ENCODE measurements around the gene SLIT3. TPM values are rescaled to one million over a fixed set of nuclear protein-coding genes. Genes with fewer than 3 reads are reported as not detected.

The SLIT3 gene
- total RNA-seq, 4 donors from 2014 or later = 0.97 to 6.1 (median 3.4) TPM

DNA sequence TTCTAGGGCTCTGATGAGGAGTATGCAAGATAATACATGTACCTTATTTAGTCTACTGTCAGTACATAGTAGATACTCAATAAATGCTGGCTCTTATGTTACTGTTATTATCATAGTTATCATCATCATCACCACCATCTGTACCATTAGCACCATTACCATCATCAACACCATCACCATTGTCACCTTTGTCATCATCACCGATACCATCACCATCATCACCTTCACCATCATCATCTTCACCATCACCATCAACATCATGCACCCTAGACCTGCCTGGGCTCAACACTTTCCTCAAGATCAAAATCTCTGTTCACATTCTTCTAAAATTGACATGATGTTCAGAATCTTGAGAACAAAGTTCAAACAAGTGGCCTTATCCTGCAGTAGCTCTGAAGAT, 595.6 kb downstream of the SLIT3 start:
- intact Hi-C loops (cut with DNase I; ENCODE audit: low total_unique reads) (no loop called here), in situ Hi-C loops (cut with MboI; ENCODE audit: low sequenced_read_pairs in 4 of 4) (no loop called here)
- Histone ChIP-seq H3K4me1 (no peaks in the 10 kb centered on the region), H3K36me3 (no peaks in the 10 kb centered on the region), H3K9me3 (no peaks in the 10 kb centered on the region), H3K27ac (no peak overlapping the region), H3K27me3 (no peaks in the 10 kb centered on the region), H3K4me3 (no peak overlapping the region)
- TF ChIP-seq POLR2A (IDR thresholded peaks at IDR 0.05) (no peak), CTCF (IDR thresholded peaks at IDR 0.05 in 4 of 5, conservative IDR thresholded peaks at IDR 0.05 in 1 of 5) (no peak)
- ATAC-seq (no peak), DNase-seq (no peak)

DNA sequence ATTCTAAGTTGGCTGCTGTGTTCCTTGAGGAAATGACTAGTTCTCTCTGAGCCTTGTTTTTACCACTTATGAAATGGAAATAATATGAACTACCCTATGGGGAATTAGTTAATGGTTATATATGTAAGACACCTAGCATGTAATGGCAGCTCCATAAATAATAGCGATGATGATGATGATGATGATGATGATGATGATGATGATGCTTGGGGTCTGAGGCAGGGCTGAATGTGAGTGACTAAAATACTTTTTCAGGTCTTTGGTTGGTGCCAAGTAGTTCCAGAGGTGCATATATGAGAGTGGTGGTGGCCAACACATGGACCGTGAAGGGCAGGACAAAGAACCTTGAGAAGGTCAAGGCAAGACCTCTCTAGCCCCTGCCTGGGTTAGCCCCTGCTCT, 598.4 kb downstream of the SLIT3 start:
- in situ Hi-C loops (cut with MboI; ENCODE audit: low sequenced_read_pairs in 4 of 4) = no loop called here
- no peaks in the 10 kb centered on the region for H3K9me3 ChIP-seq
- H3K36me3 ChIP-seq = no peaks in the 10 kb centered on the region

DNA sequence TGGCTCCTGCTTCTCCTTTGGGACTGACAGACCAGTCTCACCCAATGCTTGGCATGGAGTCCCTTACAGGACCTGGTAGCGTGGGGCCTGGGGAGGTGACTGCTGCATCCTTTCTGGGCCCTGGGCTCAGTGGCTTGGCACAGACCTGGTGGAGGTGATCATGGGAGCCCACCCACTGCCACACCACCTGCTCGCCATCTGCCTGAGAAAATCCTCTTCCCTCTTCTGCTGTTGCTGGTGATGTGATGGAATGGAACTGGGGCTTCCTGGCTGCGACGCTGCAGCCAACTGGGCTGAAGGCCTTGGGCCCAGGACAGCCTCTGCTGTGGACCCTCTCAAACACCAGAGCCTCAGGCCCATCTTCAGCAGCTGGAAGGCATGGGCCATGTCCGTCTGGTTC, 599.3 kb downstream of the SLIT3 start:
- in situ Hi-C loops (cut with MboI; ENCODE audit: low sequenced_read_pairs in 4 of 4) = no loop called here
- no peak overlapping the region for H3K27ac ChIP-seq
- intact Hi-C loops (cut with DNase I; ENCODE audit: low total_unique reads) = no loop called here

More for the DNA sequence above, 598.4 kb downstream of the SLIT3 start:
- H3K27me3 ChIP-seq = no peaks in the 10 kb centered on the region
- no peak for DNase-seq
- TF ChIP-seq POLR2A (IDR thresholded peaks at IDR 0.05) = no peak
- TF ChIP-seq CTCF (IDR thresholded peaks at IDR 0.05 in 4 of 5, conservative IDR thresholded peaks at IDR 0.05 in 1 of 5) = no peak
- no peak for ATAC-seq
- no peak overlapping the region for H3K27ac ChIP-seq
- H3K4me1 ChIP-seq = peaks cover 0 to 4% of the 10 kb centered on the region in 2 donors
- intact Hi-C loops (cut with DNase I; ENCODE audit: low total_unique reads) = no loop called here
- H3K4me3 ChIP-seq = no peak overlapping the region

GRCh38 chr5:168699002-168699401, 601.9 kb downstream of the SLIT3 start:
- Histone ChIP-seq H3K4me1 (peaks cover 0 to 4% of the 10 kb centered on the region in 2 donors), H3K27ac (no peak overlapping the region), H3K9me3 (no peaks in the 10 kb centered on the region), H3K4me3 (no peak overlapping the region), H3K36me3 (no peaks in the 10 kb centered on the region), H3K27me3 (no peaks in the 10 kb centered on the region)
- in situ Hi-C loops (cut with MboI; ENCODE audit: low sequenced_read_pairs in 4 of 4) (loop anchor here in 3 of 4 donors (25.0 kb wide), 3 partner anchors 588 to 863 kb away; partner anchors contain the start of gene SLIT3 (in 2 of the 3)), intact Hi-C loops (cut with DNase I; ENCODE audit: low total_unique reads) (no loop called here)
- no peak for DNase-seq
- TF ChIP-seq CTCF (IDR thresholded peaks at IDR 0.05 in 4 of 5, conservative IDR thresholded peaks at IDR 0.05 in 1 of 5) = no peak
- no peak for TF ChIP-seq POLR2A (IDR thresholded peaks at IDR 0.05)
- peak in 1 of 2 donors; percentile 44 for ATAC-seq

More for the DNA sequence above, 599.3 kb downstream of the SLIT3 start:
- TF ChIP-seq POLR2A (IDR thresholded peaks at IDR 0.05) (no peak), CTCF (IDR thresholded peaks at IDR 0.05 in 4 of 5, conservative IDR thresholded peaks at IDR 0.05 in 1 of 5) (no peak)
- no peak for DNase-seq
- no peak for ATAC-seq
- Histone ChIP-seq H3K36me3 (no peaks in the 10 kb centered on the region), H3K4me3 (no peak overlapping the region), H3K9me3 (no peaks in the 10 kb centered on the region), H3K27me3 (no peaks in the 10 kb centered on the region), H3K4me1 (peaks cover 0 to 4% of the 10 kb centered on the region in 2 donors)

Measured in gastrocnemius medialis (tissue), 4 donors.